GM12873 (cell line): ENCODE data around the gene CRYZL1.

ENCODE experiments used
- TF ChIP-seq, protein P1 (sequence below): IDR thresholded peaks from 2 replicates; pipeline ENCODE4 v1.5.1; 2012; ENCODE audit warnings: low read depth, mild to moderate bottlenecking, moderate library complexity, low read length, control low read depth; ENCODE audit not compliant: insufficient read depth; ENCODE audit errors: missing control alignments

Gene CRYZL1

GRCh38 chr21:33643658-33644311 is 2.2 kb upstream of the CRYZL1 start:
- TF ChIP-seq, protein P1, sequence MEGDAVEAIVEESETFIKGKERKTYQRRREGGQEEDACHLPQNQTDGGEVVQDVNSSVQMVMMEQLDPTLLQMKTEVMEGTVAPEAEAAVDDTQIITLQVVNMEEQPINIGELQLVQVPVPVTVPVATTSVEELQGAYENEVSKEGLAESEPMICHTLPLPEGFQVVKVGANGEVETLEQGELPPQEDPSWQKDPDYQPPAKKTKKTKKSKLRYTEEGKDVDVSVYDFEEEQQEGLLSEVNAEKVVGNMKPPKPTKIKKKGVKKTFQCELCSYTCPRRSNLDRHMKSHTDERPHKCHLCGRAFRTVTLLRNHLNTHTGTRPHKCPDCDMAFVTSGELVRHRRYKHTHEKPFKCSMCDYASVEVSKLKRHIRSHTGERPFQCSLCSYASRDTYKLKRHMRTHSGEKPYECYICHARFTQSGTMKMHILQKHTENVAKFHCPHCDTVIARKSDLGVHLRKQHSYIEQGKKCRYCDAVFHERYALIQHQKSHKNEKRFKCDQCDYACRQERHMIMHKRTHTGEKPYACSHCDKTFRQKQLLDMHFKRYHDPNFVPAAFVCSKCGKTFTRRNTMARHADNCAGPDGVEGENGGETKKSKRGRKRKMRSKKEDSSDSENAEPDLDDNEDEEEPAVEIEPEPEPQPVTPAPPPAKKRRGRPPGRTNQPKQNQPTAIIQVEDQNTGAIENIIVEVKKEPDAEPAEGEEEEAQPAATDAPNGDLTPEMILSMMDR, result no peak

DNA sequence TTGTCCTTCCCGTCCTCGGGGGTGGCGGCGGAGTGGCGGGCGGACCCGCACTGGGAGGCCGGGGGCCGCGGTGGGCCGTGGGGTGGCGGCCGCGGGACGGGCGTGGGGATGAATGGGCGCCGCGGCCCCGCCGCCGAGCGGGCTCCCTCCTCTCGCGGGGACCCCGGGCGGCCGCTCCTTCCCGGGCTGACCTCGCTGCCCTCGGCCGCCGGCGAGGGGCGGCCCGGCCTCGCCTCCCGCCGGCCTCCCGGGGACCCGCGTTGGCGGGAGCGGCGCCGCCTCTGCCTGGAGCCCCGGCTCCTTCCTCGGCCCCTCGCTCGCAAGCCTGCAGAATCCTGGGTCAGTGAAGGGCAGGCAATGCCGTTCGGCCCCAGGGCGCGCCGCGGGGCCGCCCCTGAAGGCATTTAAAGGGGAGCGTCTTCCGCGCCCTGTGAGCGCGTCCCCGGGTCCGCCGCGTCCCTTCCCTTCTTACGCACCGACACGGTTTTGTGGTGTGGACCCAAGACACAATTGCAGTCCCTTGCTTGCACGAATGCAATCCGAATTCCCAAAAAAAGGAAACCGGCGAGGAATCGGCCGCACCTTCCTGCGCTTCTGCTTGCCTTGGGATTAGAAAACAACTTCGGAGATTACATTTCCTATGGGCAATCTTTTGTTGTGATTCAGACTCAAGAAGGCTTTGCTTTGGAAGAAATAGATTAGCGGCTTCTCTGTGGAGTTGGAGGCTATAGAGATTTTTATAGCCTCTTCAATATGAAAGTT is 1.5 kb upstream of the CRYZL1 start:
- TF ChIP-seq, protein P1, result no peak

DNA sequence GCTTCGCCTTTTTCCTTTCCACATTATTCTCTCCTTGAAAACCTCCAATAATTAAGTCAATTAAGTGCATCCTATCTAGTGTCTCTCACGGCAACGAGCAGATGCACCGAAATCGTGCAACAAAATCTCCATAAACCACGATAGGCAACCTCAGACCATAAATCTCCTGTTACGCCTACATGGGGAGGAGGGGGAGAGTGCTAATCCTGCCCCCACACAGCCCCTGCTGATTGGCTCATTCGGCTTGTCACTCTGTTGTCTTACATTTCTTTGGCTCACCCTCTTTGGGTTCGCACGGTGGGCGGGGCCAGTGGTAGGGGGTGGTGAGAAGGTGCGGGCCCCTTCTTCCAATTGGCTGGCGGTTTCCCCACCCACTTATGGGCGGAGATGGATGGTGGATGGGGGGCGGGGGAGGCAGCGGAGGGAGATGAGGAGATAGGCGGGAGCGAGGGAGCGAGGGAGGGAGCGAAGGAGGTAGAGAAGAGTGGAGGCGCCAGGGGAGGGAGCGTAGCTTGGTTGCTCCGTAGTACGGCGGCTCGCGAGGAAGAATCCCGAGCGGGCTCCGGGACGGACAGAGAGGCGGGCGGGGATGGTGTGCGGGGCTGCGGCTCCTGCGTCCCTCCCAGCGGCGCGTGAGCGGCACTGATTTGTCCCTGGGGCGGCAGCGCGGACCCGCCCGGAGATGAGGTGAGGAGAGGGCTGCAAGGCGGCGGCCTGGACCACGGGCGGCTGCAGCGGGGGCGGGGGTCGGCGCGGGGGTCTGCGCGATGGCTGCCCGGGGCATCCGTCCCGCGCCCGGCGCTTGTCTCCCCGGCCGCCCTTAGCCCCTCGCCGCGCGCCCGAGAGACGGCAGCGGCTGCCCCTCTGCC is 720 bp upstream of the CRYZL1 start, which contains the start of gene ITSN1:
TSS of gene ITSN1 (plus strand) at position 475 of the 869 bp plus-strand sequence. CDS start 76,328 bp downstream, outside the sequence.
- TF ChIP-seq, protein P1, result no peak

- TF ChIP-seq, protein P1, result no peak
Measured at GRCh38 chr21:33640697-33641351, 717 bp downstream of the CRYZL1 start.

DNA sequence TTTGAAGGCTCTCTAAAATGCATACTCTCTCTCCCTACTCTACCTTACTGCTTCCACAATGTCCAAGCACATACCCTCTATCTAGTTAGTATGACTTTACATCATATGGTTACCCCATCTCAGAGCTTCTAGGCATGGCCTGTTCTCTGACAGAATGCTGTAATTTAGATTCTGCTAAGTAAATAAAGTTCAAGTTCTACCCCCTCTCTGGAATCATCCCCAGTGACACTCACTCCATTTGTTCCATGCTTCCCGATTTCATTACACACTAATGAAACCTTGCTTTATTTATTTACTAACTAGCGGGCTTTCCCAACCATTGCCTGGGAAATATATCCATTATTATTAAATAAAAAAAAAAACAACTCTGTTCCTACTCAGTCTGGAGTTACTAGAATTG is 7.3 kb downstream of the CRYZL1 start:
- TF ChIP-seq, protein P1, result no peak

DNA sequence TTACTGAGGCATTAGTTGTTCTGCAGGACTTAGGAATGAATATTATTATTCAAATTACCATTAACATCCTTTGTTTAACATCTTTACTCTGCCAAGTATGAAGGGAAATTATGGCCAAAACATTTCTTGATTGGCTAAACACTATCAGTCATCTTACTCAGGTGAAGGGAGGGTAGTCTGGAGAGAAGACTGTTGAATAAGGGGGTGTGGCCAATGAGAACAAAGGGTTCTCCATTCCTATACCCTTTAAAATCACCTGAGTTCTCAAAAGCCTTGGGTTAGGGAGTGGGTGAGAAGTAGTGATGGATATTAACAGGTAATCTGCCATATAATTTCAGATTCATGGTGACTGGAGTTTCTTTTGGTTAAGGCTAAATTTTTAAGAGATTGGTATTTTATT is 19.3 kb downstream of the CRYZL1 start:
- TF ChIP-seq, protein P1, result no peak

DNA sequence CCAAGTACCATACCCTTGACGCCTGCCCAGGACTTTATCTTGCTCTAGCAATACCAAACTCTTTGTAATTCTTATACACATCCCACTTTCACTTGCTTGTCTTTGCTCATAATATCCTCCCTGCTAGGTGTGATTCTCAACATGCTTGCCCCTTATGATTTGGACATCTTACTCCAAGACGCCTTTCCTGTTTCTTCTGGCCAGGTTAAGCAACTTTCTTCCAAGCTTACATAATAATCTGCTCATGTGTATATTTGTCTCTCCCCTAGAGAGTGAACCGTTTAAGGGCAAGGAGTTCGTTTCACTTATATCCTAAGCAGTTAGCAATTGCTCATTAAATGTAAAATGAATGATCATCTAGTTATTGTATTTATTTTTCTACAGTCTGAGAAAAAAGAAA is 21.8 kb downstream of the CRYZL1 start:
- TF ChIP-seq, protein P1, result no peak
